Measurements from ENCODE around the gene TRIM5.
"Not testable (repeated sequence)": the region's sequence is repeated elsewhere in the genome, so short reads cannot be mapped to it uniquely, and the experiment has no call there.

The TRIM5 gene

GRCh38 chr11:5689551-5689983 is 4.7 kb upstream of the TRIM5 start, which contains the start of gene TRIM22:
Gene TRIM22 (plus strand): TSS chr11:5689790. CDS start chr11:5696233, 6,443 bp downstream.
- peak; percentile 70 for DNase-seq

GRCh38 chr11:5688482-5688881 is 3.6 kb upstream of the TRIM5 start:
- no peak for DNase-seq

GRCh38 chr11:5686426-5686825 is 1.6 kb upstream of the TRIM5 start:
- DNase-seq: no peak

GRCh38 chr11:5684036-5684645 is 733 bp downstream of the TRIM5 start:
- no peak for DNase-seq

- DNase-seq: not testable (repeated sequence)
Measured at GRCh38 chr11:5683620-5684019, 1.3 kb downstream of the TRIM5 start.

- DNase-seq: not testable (repeated sequence)
Measured at GRCh38 chr11:5682890-5683441, 1.9 kb downstream of the TRIM5 start.

- DNase-seq: no peak
Measured at GRCh38 chr11:5679811-5680210, 5.1 kb downstream of the TRIM5 start.

- no peak for DNase-seq
Measured at GRCh38 chr11:5674391-5674790, 10.5 kb downstream of the TRIM5 start.

- peak; percentile 58 for DNase-seq
Measured at GRCh38 chr11:5671831-5672230, 13.0 kb downstream of the TRIM5 start.

- no peak for DNase-seq
Measured at GRCh38 chr11:5666402-5666793, 18.5 kb downstream of the TRIM5 start.

GRCh38 chr11:5665746-5666401 is 19.0 kb downstream of the TRIM5 start:
- no peak for DNase-seq

- DNase-seq: no peak
Measured at GRCh38 chr11:5665051-5665570, 19.8 kb downstream of the TRIM5 start.

- DNase-seq: no peak
Measured at GRCh38 chr11:5663511-5663910, 21.4 kb downstream of the TRIM5 start.

GRCh38 chr11:5658318-5658717 is 26.6 kb downstream of the TRIM5 start:
- no peak for DNase-seq

GRCh38 chr11:5656956-5657355 is 27.9 kb downstream of the TRIM5 start:
- not testable (repeated sequence) for DNase-seq

GRCh38 chr11:5655474-5655873 is 29.4 kb downstream of the TRIM5 start:
- no peak for DNase-seq

- DNase-seq: no peak
Measured at GRCh38 chr11:5646139-5646538, 38.7 kb downstream of the TRIM5 start.

- no peak for DNase-seq
Measured at GRCh38 chr11:5643585-5643984, 41.3 kb downstream of the TRIM5 start.

GRCh38 chr11:5639953-5640352 is 44.9 kb downstream of the TRIM5 start:
- no peak for DNase-seq

- DNase-seq: no peak
Measured at GRCh38 chr11:5631969-5632635, 52.8 kb downstream of the TRIM5 start.

GRCh38 chr11:5631417-5631816 is 53.5 kb downstream of the TRIM5 start:
- no peak for DNase-seq

GRCh38 chr11:5626196-5626595 is 58.7 kb downstream of the TRIM5 start:
- peak; percentile 60 for DNase-seq

- DNase-seq: no peak
Measured at GRCh38 chr11:5625281-5625680, 59.6 kb downstream of the TRIM5 start.

All from fibroblast of skin of back (primary cell).